B cell (primary cell): ENCODE results near the gene ARMH3. TPM values are rescaled to one million over a fixed set of nuclear protein-coding genes. Genes with fewer than 3 reads are reported as not detected.
A peak's percentile ranks its signal among the peaks of the same experiment; 100 is the strongest.

Experiments used
- ATAC-seq: fragments of 200-7000 bp; cut with Tn5 transposase; one replicate; pipeline ENCODE4 v1.10.0; 2021; ENCODE audit warnings: low read depth, mild to moderate bottlenecking, moderate number of reproducible peaks, moderate library complexity
- CTCF ChIA-PET: fragments of 350-600 bp; sonication (Branson Sonifier 250); formaldehyde crosslinking; loops from one replicate; lab custom pipeline; 2021; ENCODE audit warnings: antibody characterized with exemption, inconsistent platforms; lab: Charles Lee
- POLR2A ChIA-PET: fragments of 350-600 bp; sonication (Branson Sonifier 250); formaldehyde crosslinking; loops from one replicate; lab custom pipeline; 2021; ENCODE audit warnings: antibody characterized with exemption; lab: Charles Lee
- DNase-seq: peaks from one replicate; pipeline ENCODE4 v3.0.0; 2013
- H2AFZ ChIP-seq: 2 replicates; pipeline ENCODE4 v1.6.1; 2012; ENCODE audit warnings: mild to moderate bottlenecking, low read depth, low read length; ENCODE audit not compliant: insufficient read depth, poor library complexity, severe bottlenecking
- H3K27ac ChIP-seq, 2 donors: 1 replicate in 1 of 2; 2 replicates in 1 of 2; pipeline ENCODE4 v1.5.1; 2012 to 2013; ENCODE audit warnings: low read length in 2 of 2, mild to moderate bottlenecking in 2 of 2, moderate library complexity in 1 of 2
- H3K27me3 ChIP-seq, 4 experiments: fragments of 200-600 bp in 1 of 4; sonication (generic) in 1 of 4; replicated peaks in 1 of 4; 1 replicate in 2 of 4; 2 replicates in 2 of 4; pipeline versions ENCODE4 v1.6.1 to v1.7.0; 2013 to 2016; ENCODE audit warnings: low read length in 3 of 4, mild to moderate bottlenecking in 2 of 4, mixed read lengths in 1 of 4, moderate library complexity in 1 of 4; ENCODE audit not compliant: insufficient read depth in 4 of 4, control insufficient read depth in 3 of 4; ENCODE audit errors: control extremely low read depth in 1 of 4
- H3K36me3 ChIP-seq, 2 experiments: replicated peaks in 1 of 2; 1 replicate in 1 of 2; 2 replicates in 1 of 2; pipeline versions ENCODE4 v1.6.1 to v1.7.1; 2013; ENCODE audit warnings: low read length in 1 of 2; ENCODE audit not compliant: insufficient read depth in 2 of 2, control insufficient read depth in 1 of 2; ENCODE audit errors: control extremely low read depth in 1 of 2, extremely low read depth in 1 of 2
- H3K4me1 ChIP-seq, 2 donors: fragments of 200-600 bp in 1 of 2; sonication (generic) in 1 of 2; 1 replicate in 1 of 2; 2 replicates in 1 of 2; pipeline versions ENCODE4 v1.5.1 to v1.6.1; 2013 to 2017; ENCODE audit warnings: low read length in 2 of 2; ENCODE audit not compliant: control insufficient read depth in 2 of 2, insufficient read depth in 2 of 2
- H3K4me2 ChIP-seq: replicated peaks from 2 replicates; pipeline ENCODE3; 2012; ENCODE audit warnings: mild to moderate bottlenecking, low read depth, low read length; ENCODE audit not compliant: poor library complexity, severe bottlenecking
- H3K4me3 ChIP-seq, 5 experiments: fragments of 200-600 bp in 1 of 5; sonication (generic) in 1 of 5; 1 replicate in 3 of 5; 2 replicates in 2 of 5; pipeline versions ENCODE4 v1.5.1 to v1.7.0; 2011 to 2016; ENCODE audit warnings: low read length in 4 of 5, mild to moderate bottlenecking in 4 of 5, low read depth in 2 of 5, control low read depth in 1 of 5, moderate library complexity in 1 of 5; ENCODE audit not compliant: insufficient read depth in 1 of 5; ENCODE audit errors: control extremely low read depth in 1 of 5, extremely low read depth in 1 of 5
- H3K79me2 ChIP-seq: fragments of 200-600 bp; sonication (generic); one replicate; pipeline ENCODE4 v1.6.0; 2016; ENCODE audit warnings: low read length; ENCODE audit not compliant: control insufficient read depth, insufficient read depth
- H3K9ac ChIP-seq: fragments of 200-600 bp; sonication (generic); 2 replicates; pipeline ENCODE4 v1.6.1; 2017; ENCODE audit warnings: mild to moderate bottlenecking, low read length, moderate library complexity
- H3K9me3 ChIP-seq, 3 donors: one replicate each; pipeline versions ENCODE4 v1.6.1 to v1.7.1; 2013; ENCODE audit warnings: low read length in 2 of 3; ENCODE audit not compliant: control insufficient read depth in 2 of 3, insufficient read depth in 1 of 3; ENCODE audit errors: control extremely low read depth in 1 of 3
- H4K20me1 ChIP-seq: 2 replicates; pipeline ENCODE4 v1.6.0; 2012; ENCODE audit warnings: mild to moderate bottlenecking, low read length; ENCODE audit not compliant: insufficient read depth, control insufficient read depth, poor library complexity, severe bottlenecking
- H3K27ac Mint-ChIP-seq: one replicate; pipeline ENCODE4 v1.8.0; 2021; ENCODE audit warnings: mixed read lengths
- H3K27me3 Mint-ChIP-seq: one replicate; pipeline ENCODE4 v1.8.0; 2021; ENCODE audit warnings: mixed read lengths
- H3K4me1 Mint-ChIP-seq: one replicate; pipeline ENCODE4 v1.8.0; 2021; ENCODE audit warnings: mixed read lengths
- H3K4me3 Mint-ChIP-seq: one replicate; pipeline ENCODE4 v1.8.0; 2021; ENCODE audit warnings: mixed read lengths
- H3K9me3 Mint-ChIP-seq: one replicate; pipeline ENCODE4 v1.8.0; 2022; ENCODE audit warnings: mixed read lengths; ENCODE audit not compliant: insufficient read depth
- CTCF ChIP-seq: fragments of 200-600 bp; IDR thresholded peaks from one replicate; pipeline ENCODE4 v1.8.0; 2022; ENCODE audit warnings: antibody characterized with exemption, mild to moderate bottlenecking
- EZH2 ChIP-seq: IDR thresholded peaks from 2 replicates; pipeline ENCODE4 v1.6.1; 2012; ENCODE audit warnings: borderline replicate concordance, low read depth, mild to moderate bottlenecking, moderate library complexity, low read length; ENCODE audit not compliant: insufficient read depth, poor library complexity, severe bottlenecking
- WGBS: methylation state at CpG from one replicate; pipeline ENCODE4 v1.1.5; 2013; ENCODE audit warnings: missing lambda C conversion rate; ENCODE audit not compliant: insufficient coverage; 5-methylcytosine and 5-hydroxymethylcytosine counted together
- intact Hi-C: fragments of 100-400 bp; cut with micrococcal nuclease; formaldehyde crosslinking; loops from one replicate; pipeline ENCODE4 v1.10.0; 2022
- polyA plus RNA-seq: library from polyadenylated mRNA; depleted of rRNA; stranded (reverse); fragments of >200 nt; gene quantifications from 2 replicates; pipeline ENCODE4 v1.2.3, GENCODE V29; 2012
- total RNA-seq, 2 donors: library from RNA; stranded (reverse); fragments of 120-200 nt in 1 of 2; gene quantifications; 1 replicate in 1 of 2; 2 replicates in 1 of 2; pipeline versions ENCODE4 v1.2.3 to v1.2.4, GENCODE V29; 2013 to 2022

ARMH3 gene
- total and polyA plus RNA-seq, 2 donors (not counting 1 experiment from before 2014, with no cell fraction given), result 33.4 to 40.7 TPM

- H3K9me3 Mint-ChIP-seq, result no peaks in the 10 kb centered on the region
- peak overlapping the region; percentile 98 for H3K4me2 ChIP-seq
- peaks cover 48% of the 10 kb centered on the region for H3K79me2 ChIP-seq
- peaks cover 0 to 2% of the 10 kb centered on the region in 2 experiments for H3K36me3 ChIP-seq
- H3K4me1 ChIP-seq, result peaks cover 56 to 67% of the 10 kb centered on the region in 2 donors
- peak overlapping the region; percentile 92 for H3K27ac Mint-ChIP-seq
- peaks cover 56% of the 10 kb centered on the region for H3K4me1 Mint-ChIP-seq
- no peaks in the 10 kb centered on the region for H3K27me3 ChIP-seq
- H2AFZ ChIP-seq, result peak overlapping the region; percentile 68
- peaks cover 0 to 3% (median 0%) of the 10 kb centered on the region in 3 donors for H3K9me3 ChIP-seq
- ChIA-PET POLR2A (interaction anchor here (0.6 to 3.0 kb wide), 11 partner anchors 9 to 278 kb away, joined by 3 to 34 read pairs (median 5); partner anchors contain the start of genes ARMH3 and OGA), CTCF (interaction anchor here (0.7 to 15.2 kb wide), 54 partner anchors 9 to 277 kb away, joined by 3 to 581 read pairs (median 6); partner anchors contain the start of genes ARMH3, HPS6, NPM3 and OGA)
- no peaks in the 10 kb centered on the region for H3K27me3 Mint-ChIP-seq
- H3K9ac ChIP-seq, result peak overlapping the region; percentile 72
- no peak for TF ChIP-seq CTCF
- TF ChIP-seq EZH2, result no peak
- ATAC-seq, result no peak
- peak overlapping the region in 4 of 5 experiments; percentile 44 to 79 (median 68) for H3K4me3 ChIP-seq
- H4K20me1 ChIP-seq, result peaks cover 63% of the 10 kb centered on the region
- DNase-seq, result peak; percentile 51
- WGBS, result 0% methylated on average over 2 of the region's 19 CpGs
- intact Hi-C loops, result loop anchor here (1.0 to 5.0 kb wide), 8 partner anchors 9 to 277 kb away; partner anchors contain the start of gene HPS6
- H3K27ac ChIP-seq, result no peak overlapping the region
- peak overlapping the region; percentile 95 for H3K4me3 Mint-ChIP-seq
Observed at GRCh38 chr10:101840102-101840684, 215.8 kb downstream of the ARMH3 start.
